Activated naive CD4-positive, alpha-beta T cell treated with anti-CD3 and anti-CD28 coated beads, Interleukin-2, amount 50 U/mL, for 16 hours (primary cell): ENCODE data around the gene PPIL1.
"Not testable (repeated sequence)": the region's sequence is repeated elsewhere in the genome, so short reads cannot be mapped to it uniquely, and the experiment has no call there.

Experiments used
- DNase-seq: peaks from one replicate; pipeline ENCODE4 v3.0.0-alpha.2; 2020

Gene PPIL1

GRCh38 chr6:36813047-36813446, 61.6 kb downstream of the PPIL1 start:
- not testable (repeated sequence) for DNase-seq

GRCh38 chr6:36809941-36810803, 64.4 kb downstream of the PPIL1 start:
- DNase-seq = no peak

GRCh38 chr6:36809156-36809555, 65.4 kb downstream of the PPIL1 start:
- no peak for DNase-seq

GRCh38 chr6:36808634-36809033, 66.0 kb downstream of the PPIL1 start:
- no peak for DNase-seq

- no peak for DNase-seq
Observed at GRCh38 chr6:36807750-36808149, 66.9 kb downstream of the PPIL1 start.

- DNase-seq = no peak
Observed at GRCh38 chr6:36807143-36807542, 67.5 kb downstream of the PPIL1 start.

GRCh38 chr6:36805917-36806316, 68.7 kb downstream of the PPIL1 start:
- DNase-seq = no peak

GRCh38 chr6:36805096-36805797, 69.4 kb downstream of the PPIL1 start:
- no peak for DNase-seq
